ENCODE results near the gene SCN8A. TPM values are rescaled to one million over a fixed set of nuclear protein-coding genes. Genes with fewer than 3 reads are reported as not detected.

SCN8A gene
- total RNA-seq, 2 experiments from 2014 or later = 0.86 to 0.93 TPM

- no peaks in the 10 kb centered on the region for H3K4me1 Mint-ChIP-seq
- no peaks in the 10 kb centered on the region for H3K36me3 Mint-ChIP-seq
- no peaks in the 10 kb centered on the region for H3K9me3 Mint-ChIP-seq
- H3K4me3 Mint-ChIP-seq = no peak overlapping the region
- no peaks in the 10 kb centered on the region for H3K27me3 Mint-ChIP-seq
- H3K27ac Mint-ChIP-seq = no peak overlapping the region
- no peak for DNase-seq
Measured at GRCh38 chr12:51700887-51701286, 109.9 kb downstream of the SCN8A start.

DNA sequence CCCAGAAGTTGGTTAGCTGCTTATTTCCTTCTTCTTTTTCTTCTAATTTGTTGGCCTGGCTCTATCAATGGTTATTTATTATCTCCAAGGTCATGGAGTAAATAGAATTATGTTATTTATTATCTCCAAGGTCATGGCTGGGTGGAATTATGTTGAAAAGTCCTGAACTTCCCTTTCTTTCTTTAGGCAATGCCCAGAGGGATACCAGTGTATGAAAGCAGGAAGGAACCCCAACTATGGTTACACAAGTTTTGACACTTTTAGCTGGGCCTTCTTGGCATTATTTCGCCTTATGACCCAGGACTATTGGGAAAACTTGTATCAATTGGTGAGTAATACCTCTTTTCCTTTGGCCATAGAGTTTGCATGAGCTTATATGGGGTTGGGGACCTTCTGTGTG lies 111.6 kb downstream of the SCN8A start:
- no peak overlapping the region for H3K27ac Mint-ChIP-seq
- DNase-seq = no peak
- H3K9me3 Mint-ChIP-seq = no peaks in the 10 kb centered on the region
- no peaks in the 10 kb centered on the region for H3K4me1 Mint-ChIP-seq
- no peaks in the 10 kb centered on the region for H3K27me3 Mint-ChIP-seq
- H3K4me3 Mint-ChIP-seq = no peak overlapping the region
- no peaks in the 10 kb centered on the region for H3K36me3 Mint-ChIP-seq

GRCh38 chr12:51705450-51705849 lies 114.4 kb downstream of the SCN8A start:
- no peak overlapping the region for H3K27ac Mint-ChIP-seq
- no peaks in the 10 kb centered on the region for H3K9me3 Mint-ChIP-seq
- DNase-seq = no peak
- H3K4me3 Mint-ChIP-seq = no peak overlapping the region
- H3K27me3 Mint-ChIP-seq = peaks cover under 1% of the 10 kb centered on the region
- H3K4me1 Mint-ChIP-seq = no peaks in the 10 kb centered on the region
- H3K36me3 Mint-ChIP-seq = no peaks in the 10 kb centered on the region

- Mint-ChIP-seq H3K4me3 (no peak overlapping the region), H3K4me1 (no peaks in the 10 kb centered on the region), H3K9me3 (no peaks in the 10 kb centered on the region), H3K36me3 (no peaks in the 10 kb centered on the region), H3K27ac (no peak overlapping the region), H3K27me3 (peaks cover 4% of the 10 kb centered on the region)
- DNase-seq = no peak
Measured at GRCh38 chr12:51706206-51706605, 115.2 kb downstream of the SCN8A start.

GRCh38 chr12:51714666-51715065 lies 123.6 kb downstream of the SCN8A start:
- Mint-ChIP-seq H3K27ac (no peak overlapping the region), H3K4me3 (no peak overlapping the region), H3K9me3 (no peaks in the 10 kb centered on the region), H3K4me1 (no peaks in the 10 kb centered on the region), H3K36me3 (no peaks in the 10 kb centered on the region), H3K27me3 (peaks cover 7% of the 10 kb centered on the region)
- DNase-seq = no peak

DNA sequence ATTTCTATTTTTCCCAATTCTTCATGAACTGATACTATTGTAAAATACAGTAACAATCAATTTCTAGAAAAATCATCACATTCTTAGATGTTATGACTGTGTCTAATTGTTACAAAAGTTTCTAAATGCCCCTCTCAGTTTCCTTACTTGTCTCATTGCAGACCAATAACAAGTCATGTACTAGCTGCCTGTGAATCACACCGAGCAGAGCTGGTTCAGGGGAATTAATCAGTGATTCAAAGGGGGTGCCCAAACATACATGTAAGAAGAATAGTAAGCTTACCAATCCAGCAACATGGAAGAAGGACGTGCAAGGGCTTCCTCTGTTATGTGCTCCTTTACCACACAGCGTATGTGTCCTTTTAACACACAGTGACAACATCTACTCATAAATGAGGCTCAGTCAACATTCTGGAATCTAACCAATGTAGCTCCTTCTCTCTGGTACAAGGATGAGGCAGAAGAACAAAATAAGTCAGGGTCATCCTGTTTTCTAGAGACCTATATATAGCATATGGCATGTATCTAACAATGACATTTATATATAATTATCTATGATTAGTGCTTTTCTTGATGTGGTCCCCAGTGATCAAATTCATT lies 126.4 kb downstream of the SCN8A start:
- no peak for DNase-seq
- Mint-ChIP-seq H3K9me3 (no peaks in the 10 kb centered on the region), H3K4me3 (no peak overlapping the region), H3K36me3 (no peaks in the 10 kb centered on the region), H3K4me1 (peaks cover 6% of the 10 kb centered on the region), H3K27ac (no peak overlapping the region), H3K27me3 (peaks cover 17% of the 10 kb centered on the region)

- peaks cover 23% of the 10 kb centered on the region for H3K27me3 Mint-ChIP-seq
- no peaks in the 10 kb centered on the region for H3K9me3 Mint-ChIP-seq
- no peak overlapping the region for H3K27ac Mint-ChIP-seq
- no peaks in the 10 kb centered on the region for H3K36me3 Mint-ChIP-seq
- DNase-seq = peak; percentile 66
- peaks cover 6% of the 10 kb centered on the region for H3K4me1 Mint-ChIP-seq
- H3K4me3 Mint-ChIP-seq = peak overlapping the region; percentile 67
Measured at GRCh38 chr12:51721282-51721940, 130.4 kb downstream of the SCN8A start.

DNA sequence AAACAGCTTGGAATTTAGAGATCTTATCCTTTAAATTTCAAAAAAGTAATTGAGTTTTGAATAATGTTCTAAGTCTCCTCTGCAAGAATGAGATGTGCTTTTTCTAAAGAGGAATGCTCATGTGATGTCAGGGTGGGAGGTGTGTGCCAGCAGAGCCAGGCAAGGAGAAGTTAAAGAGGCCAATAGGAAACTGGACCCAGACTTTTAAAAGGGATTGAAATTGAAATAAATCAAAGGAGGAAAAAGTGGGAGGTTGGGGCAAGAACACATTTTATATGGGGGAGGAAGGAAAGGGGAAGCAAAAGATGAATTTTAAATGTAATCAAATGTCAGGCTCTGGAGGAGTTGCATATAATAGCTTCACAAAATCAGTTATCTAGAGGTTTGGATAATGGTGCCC lies 131.4 kb downstream of the SCN8A start:
- peaks cover 19% of the 10 kb centered on the region for H3K27me3 Mint-ChIP-seq
- no peaks in the 10 kb centered on the region for H3K36me3 Mint-ChIP-seq
- no peak for DNase-seq
- peaks cover 6% of the 10 kb centered on the region for H3K4me1 Mint-ChIP-seq
- H3K9me3 Mint-ChIP-seq = no peaks in the 10 kb centered on the region
- no peak overlapping the region for H3K27ac Mint-ChIP-seq
- no peak overlapping the region for H3K4me3 Mint-ChIP-seq

DNA sequence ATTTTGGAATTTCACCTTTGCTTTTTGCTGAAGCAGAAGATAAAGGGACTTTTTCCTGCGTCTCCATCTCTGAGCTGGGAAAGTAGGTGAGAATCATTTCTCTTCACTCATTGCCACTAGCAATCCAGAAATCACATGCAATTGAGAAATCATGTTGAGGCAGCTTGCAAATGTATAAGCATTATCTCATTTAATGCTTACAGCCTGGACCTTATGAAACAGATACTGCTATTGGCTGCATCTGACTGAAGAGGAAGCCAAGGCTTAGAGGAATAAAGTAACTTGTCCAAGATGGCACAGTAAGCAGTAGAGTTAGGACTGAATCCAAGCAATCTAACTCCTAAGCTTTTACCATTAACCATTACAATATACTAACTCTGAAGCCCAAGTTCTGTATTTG lies 135.1 kb downstream of the SCN8A start:
- Mint-ChIP-seq H3K27me3 (peaks cover 18% of the 10 kb centered on the region), H3K4me3 (no peak overlapping the region), H3K36me3 (no peaks in the 10 kb centered on the region), H3K4me1 (peaks cover 5% of the 10 kb centered on the region), H3K9me3 (no peaks in the 10 kb centered on the region), H3K27ac (no peak overlapping the region)
- no peak for DNase-seq

- Mint-ChIP-seq H3K27me3 (peaks cover 10% of the 10 kb centered on the region), H3K36me3 (no peaks in the 10 kb centered on the region), H3K4me3 (no peak overlapping the region), H3K9me3 (no peaks in the 10 kb centered on the region), H3K27ac (no peak overlapping the region), H3K4me1 (peaks cover under 1% of the 10 kb centered on the region)
- no peak for DNase-seq
Measured at GRCh38 chr12:51726931-51727330, 135.9 kb downstream of the SCN8A start.

GRCh38 chr12:51729331-51729730 lies 138.3 kb downstream of the SCN8A start:
- Mint-ChIP-seq H3K4me3 (no peak overlapping the region), H3K9me3 (peaks cover 8% of the 10 kb centered on the region), H3K27ac (no peak overlapping the region), H3K27me3 (peaks cover 4% of the 10 kb centered on the region), H3K4me1 (no peaks in the 10 kb centered on the region), H3K36me3 (no peaks in the 10 kb centered on the region)
- no peak for DNase-seq

- Mint-ChIP-seq H3K27me3 (peaks cover 4% of the 10 kb centered on the region), H3K36me3 (no peaks in the 10 kb centered on the region), H3K4me1 (no peaks in the 10 kb centered on the region), H3K27ac (no peak overlapping the region), H3K4me3 (no peak overlapping the region), H3K9me3 (peaks cover 8% of the 10 kb centered on the region)
- no peak for DNase-seq
Measured at GRCh38 chr12:51730745-51731144, 139.7 kb downstream of the SCN8A start.

GRCh38 chr12:51740536-51740935 lies 149.5 kb downstream of the SCN8A start:
- Mint-ChIP-seq H3K4me1 (no peaks in the 10 kb centered on the region), H3K4me3 (no peak overlapping the region), H3K27ac (no peak overlapping the region), H3K9me3 (peaks cover 25% of the 10 kb centered on the region), H3K27me3 (peaks cover 7% of the 10 kb centered on the region), H3K36me3 (peaks cover 11% of the 10 kb centered on the region)
- DNase-seq = no peak

GRCh38 chr12:51744235-51744634 lies 153.2 kb downstream of the SCN8A start:
- H3K27ac Mint-ChIP-seq = no peak overlapping the region
- no peaks in the 10 kb centered on the region for H3K4me1 Mint-ChIP-seq
- H3K9me3 Mint-ChIP-seq = peaks cover 25% of the 10 kb centered on the region
- no peak for DNase-seq
- H3K4me3 Mint-ChIP-seq = no peak overlapping the region
- H3K27me3 Mint-ChIP-seq = peaks cover 7% of the 10 kb centered on the region
- peaks cover 11% of the 10 kb centered on the region for H3K36me3 Mint-ChIP-seq

GRCh38 chr12:51744957-51745356 lies 153.9 kb downstream of the SCN8A start:
- H3K4me3 Mint-ChIP-seq = no peak overlapping the region
- DNase-seq = no peak
- peaks cover 7% of the 10 kb centered on the region for H3K27me3 Mint-ChIP-seq
- peaks cover 23% of the 10 kb centered on the region for H3K9me3 Mint-ChIP-seq
- H3K36me3 Mint-ChIP-seq = peaks cover 9% of the 10 kb centered on the region
- no peaks in the 10 kb centered on the region for H3K4me1 Mint-ChIP-seq
- no peak overlapping the region for H3K27ac Mint-ChIP-seq

GRCh38 chr12:51746416-51746815 lies 155.4 kb downstream of the SCN8A start:
- peaks cover 7% of the 10 kb centered on the region for H3K27me3 Mint-ChIP-seq
- H3K27ac Mint-ChIP-seq = no peak overlapping the region
- H3K4me1 Mint-ChIP-seq = no peaks in the 10 kb centered on the region
- H3K36me3 Mint-ChIP-seq = peaks cover 8% of the 10 kb centered on the region
- no peak for DNase-seq
- H3K4me3 Mint-ChIP-seq = no peak overlapping the region
- peaks cover 14% of the 10 kb centered on the region for H3K9me3 Mint-ChIP-seq

Data from activated naive CD8-positive, alpha-beta T cell treated with anti-CD3 and anti-CD28 coated beads for 36 hours (primary cell).